ENCODE measurements around the gene TNRC6B.
"Not testable (repeated sequence)": the region's sequence is repeated elsewhere in the genome, so short reads cannot be mapped to it uniquely, and the experiment has no call there.

TNRC6B gene

DNA sequence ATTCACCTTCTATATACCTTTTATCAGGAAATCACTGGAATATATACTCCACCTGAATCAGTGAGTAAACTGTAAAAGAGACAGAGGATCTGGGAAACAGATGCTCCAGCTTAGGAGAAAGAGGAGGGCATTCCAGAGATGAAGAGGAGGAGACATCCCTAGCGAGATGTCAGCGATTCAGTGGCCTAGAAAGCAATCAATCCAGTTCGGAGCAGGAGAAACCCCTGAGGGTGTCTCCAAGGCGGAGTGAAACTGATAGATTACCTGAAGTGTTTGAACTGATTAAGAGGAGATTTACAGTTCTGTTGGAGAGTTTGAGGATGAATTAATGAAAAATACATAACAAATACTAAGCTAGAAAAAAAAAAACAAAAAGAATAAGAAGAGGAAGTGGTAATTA is 24.5 kb upstream of the TNRC6B start:
- DNase-seq (ENCODE audit: low read depth) = no peak
- no peak overlapping the region for H3K4me3 ChIP-seq (ENCODE audit: low read depth, low read length)
- TF ChIP-seq, protein P1, sequence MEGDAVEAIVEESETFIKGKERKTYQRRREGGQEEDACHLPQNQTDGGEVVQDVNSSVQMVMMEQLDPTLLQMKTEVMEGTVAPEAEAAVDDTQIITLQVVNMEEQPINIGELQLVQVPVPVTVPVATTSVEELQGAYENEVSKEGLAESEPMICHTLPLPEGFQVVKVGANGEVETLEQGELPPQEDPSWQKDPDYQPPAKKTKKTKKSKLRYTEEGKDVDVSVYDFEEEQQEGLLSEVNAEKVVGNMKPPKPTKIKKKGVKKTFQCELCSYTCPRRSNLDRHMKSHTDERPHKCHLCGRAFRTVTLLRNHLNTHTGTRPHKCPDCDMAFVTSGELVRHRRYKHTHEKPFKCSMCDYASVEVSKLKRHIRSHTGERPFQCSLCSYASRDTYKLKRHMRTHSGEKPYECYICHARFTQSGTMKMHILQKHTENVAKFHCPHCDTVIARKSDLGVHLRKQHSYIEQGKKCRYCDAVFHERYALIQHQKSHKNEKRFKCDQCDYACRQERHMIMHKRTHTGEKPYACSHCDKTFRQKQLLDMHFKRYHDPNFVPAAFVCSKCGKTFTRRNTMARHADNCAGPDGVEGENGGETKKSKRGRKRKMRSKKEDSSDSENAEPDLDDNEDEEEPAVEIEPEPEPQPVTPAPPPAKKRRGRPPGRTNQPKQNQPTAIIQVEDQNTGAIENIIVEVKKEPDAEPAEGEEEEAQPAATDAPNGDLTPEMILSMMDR (IDR thresholded peaks at IDR 0.05; ENCODE audit: control insufficient read depth, extremely low read depth, insufficient read depth) = no peak

DNA sequence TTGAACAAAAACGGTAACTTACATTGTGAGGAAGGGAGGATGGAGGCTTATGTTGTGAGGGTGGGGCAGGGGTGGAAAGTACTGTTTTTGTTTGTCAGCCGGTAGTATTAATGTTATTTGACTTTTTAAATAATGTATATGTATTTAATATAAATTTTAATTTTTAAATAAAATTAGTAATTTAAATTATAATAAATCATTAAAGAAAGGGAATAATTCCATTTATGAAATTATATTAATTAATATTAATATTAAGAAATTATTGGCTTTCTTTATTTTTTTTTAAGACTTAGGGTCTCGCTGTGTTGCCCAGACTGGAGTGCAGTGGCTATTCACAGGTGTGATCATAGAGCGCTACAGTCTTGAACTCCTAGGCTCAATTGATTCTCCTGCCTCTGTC is 24.0 kb upstream of the TNRC6B start:
- H3K4me3 ChIP-seq (ENCODE audit: low read depth, low read length) = no peak overlapping the region
- no peak for DNase-seq (ENCODE audit: low read depth)
- TF ChIP-seq, protein P1 (IDR thresholded peaks at IDR 0.05; ENCODE audit: control insufficient read depth, extremely low read depth, insufficient read depth) = no peak

DNA sequence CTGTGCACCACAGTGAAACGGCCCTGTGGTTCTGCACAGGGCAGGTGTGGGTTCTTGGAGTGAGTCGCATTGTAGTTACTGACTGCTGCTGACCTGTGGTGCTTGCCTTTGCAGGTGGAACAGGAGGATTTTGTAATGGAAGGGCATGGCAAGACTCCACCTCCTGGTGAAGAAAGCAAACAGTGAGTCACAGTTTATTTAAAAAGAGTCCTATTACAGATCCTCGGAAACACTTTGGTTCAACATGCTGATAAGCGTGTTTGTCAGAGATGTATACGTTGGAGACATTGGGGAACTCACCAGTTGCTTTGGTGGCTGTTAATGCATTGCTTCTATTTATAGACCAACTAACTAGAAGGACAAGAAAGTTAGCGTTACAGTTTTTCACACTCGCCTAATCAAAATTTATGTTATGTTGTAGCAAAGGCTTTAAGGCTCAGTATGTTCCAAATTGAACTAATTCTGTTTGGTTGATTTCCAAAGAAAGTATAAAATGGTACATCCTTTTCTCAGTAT is 21.7 kb upstream of the TNRC6B start:
- DNase-seq (ENCODE audit: low read depth) = peak; percentile 94
- peak overlapping the region; percentile 7; the same call in 1 of the 2 replicates for H3K4me3 ChIP-seq (ENCODE audit: low read depth, low read length)
- TF ChIP-seq, protein P1 (IDR thresholded peaks at IDR 0.05; ENCODE audit: control insufficient read depth, extremely low read depth, insufficient read depth) = no peak

DNA sequence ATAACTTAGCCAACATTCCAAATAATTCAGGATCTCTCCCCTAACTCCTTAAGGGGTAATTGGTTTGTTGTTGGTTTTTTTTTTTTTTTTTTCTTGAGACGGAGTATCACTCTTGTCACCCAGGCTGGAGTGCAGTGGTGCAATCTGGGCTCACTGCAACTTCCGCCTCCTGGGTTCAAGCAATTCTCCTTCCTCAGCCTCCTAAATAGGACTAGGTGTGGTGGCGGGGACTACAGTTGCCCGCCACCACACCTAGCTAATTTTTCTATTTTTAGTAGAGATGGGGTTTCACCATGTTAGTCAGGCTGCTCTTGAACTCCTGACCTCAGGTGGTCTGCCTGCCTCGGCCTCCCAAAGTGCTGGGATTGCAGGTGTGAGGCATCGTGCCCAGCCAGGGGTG is 21.0 kb upstream of the TNRC6B start:
- DNase-seq (ENCODE audit: low read depth); H3K4me3 ChIP-seq (ENCODE audit: low read depth, low read length): not testable (repeated sequence)

DNA sequence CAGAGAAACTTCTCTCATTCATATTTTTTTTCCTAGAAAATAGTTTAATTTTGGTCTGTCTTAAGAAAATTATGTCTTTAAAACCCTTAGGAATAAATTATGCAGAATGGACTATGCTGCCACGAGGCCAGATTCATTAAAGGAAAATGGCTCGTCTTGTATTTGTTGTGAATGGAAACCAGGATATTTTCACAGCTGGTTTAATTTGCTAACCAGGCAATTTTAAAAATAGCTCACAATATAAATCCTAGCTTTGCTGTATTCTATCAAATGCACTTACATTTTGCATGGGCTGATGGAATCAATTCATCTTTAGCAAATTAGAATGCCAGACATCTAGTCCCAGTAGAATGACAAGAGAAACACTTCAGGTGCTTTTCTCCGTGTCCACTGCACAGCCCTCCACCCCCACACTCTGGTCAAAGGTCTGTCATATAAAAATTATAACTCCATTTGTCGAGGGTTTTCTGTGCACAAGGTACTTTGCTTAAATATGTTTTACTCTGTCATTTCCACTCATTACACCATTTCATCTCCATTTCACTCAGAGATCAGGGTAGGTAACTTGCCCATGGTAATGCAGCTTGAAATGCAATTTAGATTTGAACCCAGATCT is 20.3 kb upstream of the TNRC6B start:
- no peak for DNase-seq (ENCODE audit: low read depth)
- TF ChIP-seq, protein P1 (IDR thresholded peaks at IDR 0.05; ENCODE audit: control insufficient read depth, extremely low read depth, insufficient read depth) = no peak
- no peak overlapping the region for H3K4me3 ChIP-seq (ENCODE audit: low read depth, low read length)

DNA sequence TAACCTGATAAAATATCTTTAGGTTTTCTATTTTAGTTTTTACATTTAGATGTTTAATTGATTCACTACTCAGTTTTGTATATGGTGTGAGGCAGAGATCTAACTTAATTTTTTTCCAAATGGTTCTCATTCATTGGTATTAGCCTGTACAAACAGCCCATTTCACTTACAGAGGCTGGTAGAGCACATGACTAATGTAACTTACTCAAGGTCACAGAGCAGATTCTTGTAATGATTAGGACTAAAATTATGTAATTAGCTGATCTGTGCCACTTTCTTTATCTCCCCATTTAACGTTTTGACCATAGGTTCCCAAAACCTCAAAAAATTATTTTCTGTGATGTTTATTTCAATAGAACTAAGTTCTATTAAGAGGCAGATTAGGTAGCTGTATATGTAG is 16.5 kb upstream of the TNRC6B start:
- no peak overlapping the region for H3K4me3 ChIP-seq (ENCODE audit: low read depth, low read length)
- TF ChIP-seq, protein P1 (IDR thresholded peaks at IDR 0.05; ENCODE audit: control insufficient read depth, extremely low read depth, insufficient read depth) = no peak
- no peak for DNase-seq (ENCODE audit: low read depth)

DNA sequence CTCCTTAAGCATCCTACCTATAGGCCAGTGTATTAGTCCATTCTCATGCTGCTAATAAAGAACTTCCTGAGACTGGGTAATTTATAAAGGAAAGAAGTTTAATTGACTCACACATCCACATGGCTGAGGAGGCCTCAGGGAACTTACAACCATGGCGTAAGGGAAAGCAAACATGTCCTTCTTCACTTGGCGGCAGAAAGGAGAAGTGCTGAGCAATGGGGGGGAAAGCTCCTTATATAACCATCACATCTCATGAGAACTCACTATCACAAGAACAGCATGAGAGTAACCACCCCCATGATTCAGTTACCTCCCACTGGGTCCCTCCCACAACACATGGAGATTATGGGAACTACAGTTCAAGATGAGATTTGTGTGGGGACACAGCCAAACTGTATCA is 12.2 kb upstream of the TNRC6B start:
- not testable (repeated sequence) for H3K4me3 ChIP-seq (ENCODE audit: low read depth, low read length); DNase-seq (ENCODE audit: low read depth)

DNA sequence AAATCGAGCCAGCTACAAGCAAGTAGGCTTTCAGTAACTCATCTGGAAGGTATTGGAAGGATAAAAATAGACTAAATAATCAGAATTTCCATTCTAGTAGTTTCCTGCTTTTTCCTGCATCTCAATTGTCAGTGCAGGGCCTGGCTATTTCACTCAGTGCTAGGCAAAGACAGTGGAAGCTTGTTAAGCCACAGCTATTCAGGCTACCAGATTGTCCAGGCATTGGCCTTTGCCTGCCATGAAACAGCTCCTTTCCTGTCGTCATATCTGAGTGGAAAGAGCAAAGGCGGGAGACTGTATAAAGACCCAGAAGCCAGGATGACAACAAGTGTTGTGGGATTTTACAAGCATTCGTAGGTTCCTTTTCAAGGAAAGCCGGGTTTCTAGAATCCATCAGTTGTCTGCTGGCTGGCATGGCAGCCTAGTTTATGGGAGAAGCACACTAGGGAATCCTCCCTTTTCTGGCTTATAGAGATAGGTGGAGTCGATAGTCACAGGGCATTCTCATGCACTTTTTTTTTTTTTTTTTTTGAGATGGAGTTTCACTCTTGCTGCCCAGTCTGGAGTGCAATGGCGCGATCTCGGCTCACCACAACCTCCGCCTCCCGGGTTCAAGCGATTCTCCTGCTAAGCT is 2.0 kb upstream of the TNRC6B start:
- H3K4me3 ChIP-seq (ENCODE audit: low read depth, low read length) = no peak overlapping the region
- TF ChIP-seq, protein P1 (IDR thresholded peaks at IDR 0.05; ENCODE audit: control insufficient read depth, extremely low read depth, insufficient read depth) = no peak
- DNase-seq (ENCODE audit: low read depth) = no peak
